HG03066 (cell line): ENCODE data around the gene RIOX2.
"Not testable (repeated sequence)": the region's sequence is repeated elsewhere in the genome, so short reads cannot be mapped to it uniquely, and the experiment has no call there.

Experiments used
- ATAC-seq: cut with Tn5 transposase; IDR thresholded peaks from one replicate; pipeline ENCODE4 v1.9.1; 2021; ENCODE audit warnings: low read depth; ENCODE audit not compliant: unreplicated experiment

RIOX2 gene

DNA sequence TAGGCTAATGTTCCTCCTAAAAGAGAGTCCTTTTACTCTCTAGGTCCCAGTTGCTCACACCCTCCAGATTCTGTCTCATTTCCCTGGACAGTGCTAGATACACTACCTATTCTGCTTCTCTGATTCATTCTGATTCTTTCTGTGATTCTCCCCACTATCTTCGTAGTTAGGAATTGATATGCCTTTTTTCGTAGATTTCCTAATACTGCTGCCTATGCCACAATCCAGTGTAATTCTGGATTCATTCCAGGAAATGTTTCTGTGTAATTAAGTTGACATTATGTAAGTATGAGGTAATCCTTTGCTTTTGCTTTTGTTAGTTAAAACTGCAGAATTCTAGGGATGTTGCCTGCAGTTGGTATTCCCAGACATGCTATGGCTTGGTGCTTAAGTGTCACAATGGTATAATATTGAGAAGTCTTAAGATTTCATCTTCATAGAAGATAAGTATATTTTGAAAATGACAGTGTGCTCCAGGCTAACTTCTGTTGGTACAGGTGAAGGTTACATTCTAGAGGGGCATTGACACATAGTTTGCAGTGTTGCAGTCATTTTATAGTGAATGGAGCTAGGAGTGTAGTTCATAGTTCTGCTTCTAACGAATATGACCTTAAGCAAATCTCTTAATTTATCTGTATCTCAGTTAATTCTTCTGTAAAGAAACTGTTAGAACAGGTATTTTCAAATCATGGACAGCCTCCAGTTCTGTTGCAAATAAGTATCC, 54.3 kb downstream of the RIOX2 start:
- ATAC-seq, result no peak

DNA sequence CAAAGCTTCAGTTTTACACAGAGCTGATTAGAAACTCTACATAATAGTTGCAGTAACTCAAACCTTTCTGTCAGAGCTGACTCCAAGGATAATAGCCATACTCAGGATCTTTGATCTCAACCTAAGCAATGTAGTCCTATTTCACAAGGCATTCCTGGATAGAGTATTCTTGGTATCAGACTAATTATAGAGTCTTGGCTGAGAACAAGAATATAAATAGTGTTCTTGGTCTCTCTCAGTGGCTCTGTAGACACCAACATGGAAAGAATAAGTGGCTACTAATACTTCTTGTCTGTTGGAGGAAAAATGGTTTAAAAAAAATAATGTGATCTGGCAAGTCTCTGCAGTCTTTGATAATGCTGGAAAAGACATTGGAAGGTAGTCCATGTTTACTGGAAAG, 55.7 kb downstream of the RIOX2 start:
- ATAC-seq, result no peak

DNA sequence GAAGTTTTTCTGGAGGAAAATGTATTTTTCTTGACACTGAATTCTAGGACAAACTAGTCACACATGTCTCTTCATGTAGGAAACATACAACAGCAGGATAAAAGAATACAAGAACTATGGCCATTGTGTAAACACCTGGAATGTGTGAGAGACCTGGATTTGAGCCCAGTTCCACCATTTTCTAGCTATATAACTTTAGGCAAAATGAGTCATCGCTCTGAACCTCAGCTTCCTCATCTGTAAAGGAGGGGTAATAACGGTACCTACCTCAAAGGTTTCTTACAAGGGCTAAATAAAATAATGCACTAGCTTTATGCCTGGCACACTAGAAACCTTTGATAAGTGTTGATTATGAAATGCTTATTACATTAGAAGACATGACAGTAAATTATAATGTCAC, 57.8 kb downstream of the RIOX2 start:
- no peak for ATAC-seq

- ATAC-seq, result no peak
These were observed 60.8 kb downstream of the RIOX2 start for GRCh38 chr3:97911459-97911858.

GRCh38 chr3:97910931-97911351, 61.3 kb downstream of the RIOX2 start:
- ATAC-seq, result no peak

DNA sequence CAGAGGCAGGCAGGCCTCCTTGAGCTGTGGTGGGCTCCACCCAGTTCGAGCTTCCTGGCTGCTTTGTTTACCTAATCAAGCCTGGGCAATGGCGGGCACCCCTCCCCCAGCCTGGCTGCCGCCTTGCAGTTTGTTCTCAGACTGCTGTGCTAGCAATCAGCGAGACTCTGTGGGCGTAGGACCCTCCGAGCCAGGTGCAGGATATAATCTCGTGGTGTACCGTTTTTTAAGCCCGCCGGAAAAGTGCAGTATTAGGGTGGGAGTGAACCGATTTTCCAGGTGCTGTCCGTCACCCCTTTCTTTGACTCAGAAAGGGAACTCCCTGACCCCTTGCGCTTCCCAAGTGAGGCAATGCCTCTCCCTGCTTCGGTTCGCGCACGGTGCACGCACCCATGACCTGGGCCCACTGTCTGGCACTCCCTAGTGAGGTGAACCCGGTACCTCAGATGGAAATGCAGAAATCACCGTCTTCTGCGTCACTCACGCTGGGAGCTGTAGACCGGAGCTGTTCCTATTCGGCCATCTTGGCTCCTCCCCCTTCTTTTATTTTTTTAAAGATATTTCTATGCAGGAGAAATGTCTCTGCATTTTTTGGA, 61.9 kb downstream of the RIOX2 start:
- not testable (repeated sequence) for ATAC-seq

- ATAC-seq, result not testable (repeated sequence)
These were observed 62.4 kb downstream of the RIOX2 start for GRCh38 chr3:97909830-97910229.

- no peak for ATAC-seq
These were observed 70.7 kb downstream of the RIOX2 start for GRCh38 chr3:97901313-97902248.

GRCh38 chr3:97899331-97899730, 72.9 kb downstream of the RIOX2 start:
- ATAC-seq, result no peak

DNA sequence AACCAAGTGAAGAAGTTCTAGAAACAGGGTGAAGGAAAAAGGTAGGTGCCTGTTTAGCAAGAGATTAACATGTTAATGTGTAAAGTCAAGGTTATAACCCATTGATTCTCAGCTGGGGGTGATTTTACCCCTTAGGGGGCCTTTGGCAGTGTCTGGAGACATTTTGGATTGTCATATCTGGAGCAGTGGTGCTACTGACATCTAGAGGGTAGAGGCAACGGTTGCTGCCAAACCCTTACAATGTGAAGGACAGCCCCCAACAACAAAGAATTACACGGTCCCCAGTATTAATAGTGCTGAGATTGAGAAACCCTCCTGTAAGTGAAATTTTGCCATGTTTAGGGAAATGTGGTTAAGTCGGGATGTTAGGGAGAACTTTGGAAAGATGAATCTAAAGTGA, 75.7 kb downstream of the RIOX2 start:
- no peak for ATAC-seq

DNA sequence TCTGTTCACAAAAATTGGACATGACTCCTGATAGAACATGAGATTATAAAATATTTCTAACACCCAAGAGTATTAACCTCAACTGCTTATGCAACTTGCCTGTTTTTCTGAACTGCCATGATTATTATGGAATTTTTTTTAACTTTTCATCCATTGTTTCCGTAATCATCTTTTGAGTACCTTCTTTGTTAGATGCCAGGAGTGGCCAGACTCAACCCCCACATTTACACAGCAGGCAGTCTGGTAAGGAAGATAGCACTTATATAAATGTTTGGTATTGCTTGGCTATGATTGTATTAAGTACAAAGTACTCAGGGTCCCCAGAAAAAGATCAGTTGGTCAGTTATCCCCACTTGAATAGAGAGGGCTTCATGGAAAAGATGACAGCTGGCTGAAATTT, 76.1 kb downstream of the RIOX2 start:
- no peak for ATAC-seq

DNA sequence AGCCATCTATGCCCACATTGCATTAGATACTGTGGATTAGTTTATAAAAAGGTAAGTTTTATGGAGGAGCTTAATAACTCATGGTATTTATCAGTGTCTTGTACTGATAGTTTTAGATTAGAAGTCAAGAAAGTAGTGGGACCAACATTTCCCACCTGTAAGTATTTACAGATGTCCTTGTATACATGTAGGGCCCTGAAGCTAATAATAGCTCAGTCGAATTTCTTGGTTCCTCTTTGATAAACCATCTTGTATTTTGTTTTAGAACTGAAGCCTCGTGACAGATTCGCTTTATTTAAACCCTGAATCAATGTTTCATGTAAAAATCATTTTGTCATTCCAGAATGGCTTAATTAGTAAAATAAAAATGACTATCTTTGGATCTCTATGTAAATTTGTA, 77.0 kb downstream of the RIOX2 start:
- ATAC-seq, result peak; percentile 65

GRCh38 chr3:97892852-97893251, 79.4 kb downstream of the RIOX2 start:
- ATAC-seq, result no peak
